Measurements from ENCODE around the gene SERPINB10. TPM values are rescaled to one million over a fixed set of nuclear protein-coding genes. Genes with fewer than 3 reads are reported as not detected.

The SERPINB10 gene
- total and polyA plus RNA-seq, 9 donors: 2.0 TPM; not detected in 8

DNA sequence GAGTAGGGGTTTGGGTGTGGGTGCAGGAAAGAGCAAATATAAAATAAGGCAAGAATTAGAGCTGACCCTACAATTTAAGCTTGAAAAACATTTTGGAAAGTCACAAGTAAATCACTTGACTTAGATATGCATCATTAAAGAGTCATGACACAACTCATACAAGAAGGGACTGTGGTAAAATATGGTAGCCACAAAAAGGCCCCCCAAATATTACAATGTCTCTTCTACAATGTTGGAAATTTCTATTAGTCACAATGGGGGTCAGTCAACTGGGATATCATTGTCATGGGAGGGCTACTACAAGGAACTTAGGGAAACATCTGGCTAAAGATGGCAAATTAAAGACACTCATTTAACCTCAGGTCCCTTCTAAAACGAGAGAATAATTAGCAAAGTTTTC, 35.9 kb upstream of the SERPINB10 start:
- Histone ChIP-seq H3K4me1 (ENCODE audit: insufficient read depth) (no peaks in the 10 kb centered on the region), H3K36me3 (no peaks in the 10 kb centered on the region), H3K9me3 (no peaks in the 10 kb centered on the region), H3K27me3 (no peaks in the 10 kb centered on the region), H3K27ac (no peak overlapping the region), H3K4me3 (no peak overlapping the region)
- DNase-seq: no peak
- intact Hi-C loops (cut with DNase I): no loop called here
- WGBS, 3 donors: 36 to 67% (median 38%) methylated on average over 1 of the region's 1 CpG
- TF ChIP-seq EP300 (IDR thresholded peaks at IDR 0.05) (no peak), POLR2A (IDR thresholded peaks at IDR 0.05) (no peak)
- TF ChIP-seq, protein P1, sequence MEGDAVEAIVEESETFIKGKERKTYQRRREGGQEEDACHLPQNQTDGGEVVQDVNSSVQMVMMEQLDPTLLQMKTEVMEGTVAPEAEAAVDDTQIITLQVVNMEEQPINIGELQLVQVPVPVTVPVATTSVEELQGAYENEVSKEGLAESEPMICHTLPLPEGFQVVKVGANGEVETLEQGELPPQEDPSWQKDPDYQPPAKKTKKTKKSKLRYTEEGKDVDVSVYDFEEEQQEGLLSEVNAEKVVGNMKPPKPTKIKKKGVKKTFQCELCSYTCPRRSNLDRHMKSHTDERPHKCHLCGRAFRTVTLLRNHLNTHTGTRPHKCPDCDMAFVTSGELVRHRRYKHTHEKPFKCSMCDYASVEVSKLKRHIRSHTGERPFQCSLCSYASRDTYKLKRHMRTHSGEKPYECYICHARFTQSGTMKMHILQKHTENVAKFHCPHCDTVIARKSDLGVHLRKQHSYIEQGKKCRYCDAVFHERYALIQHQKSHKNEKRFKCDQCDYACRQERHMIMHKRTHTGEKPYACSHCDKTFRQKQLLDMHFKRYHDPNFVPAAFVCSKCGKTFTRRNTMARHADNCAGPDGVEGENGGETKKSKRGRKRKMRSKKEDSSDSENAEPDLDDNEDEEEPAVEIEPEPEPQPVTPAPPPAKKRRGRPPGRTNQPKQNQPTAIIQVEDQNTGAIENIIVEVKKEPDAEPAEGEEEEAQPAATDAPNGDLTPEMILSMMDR (IDR thresholded peaks at IDR 0.05): no peak

DNA sequence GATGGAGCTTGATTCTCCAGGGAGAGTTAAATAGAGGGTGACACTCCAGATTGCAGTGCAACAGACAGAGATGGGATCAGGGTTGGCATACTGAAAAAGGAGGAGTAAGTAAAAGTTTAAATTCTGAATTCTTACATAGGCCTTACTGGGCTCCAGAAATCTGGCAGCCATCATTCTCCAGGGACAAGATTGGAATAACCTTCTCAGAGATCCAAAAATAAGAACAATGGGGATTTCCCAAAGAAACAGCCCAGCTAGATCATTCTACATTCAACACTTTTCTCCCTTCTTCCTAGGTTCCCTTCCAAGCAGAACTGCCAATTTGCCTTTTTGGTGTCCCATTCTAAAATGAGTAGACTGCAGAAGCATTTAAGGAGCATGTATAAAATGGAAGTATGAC, 35.2 kb upstream of the SERPINB10 start:
- H3K27me3 ChIP-seq: no peaks in the 10 kb centered on the region
- intact Hi-C loops (cut with DNase I): no loop called here
- no peak for TF ChIP-seq EP300 (IDR thresholded peaks at IDR 0.05)
- TF ChIP-seq POLR2A (IDR thresholded peaks at IDR 0.05): no peak
- TF ChIP-seq, protein P1 (IDR thresholded peaks at IDR 0.05): no peak
- no peak for DNase-seq
- no peaks in the 10 kb centered on the region for H3K36me3 ChIP-seq
- H3K4me3 ChIP-seq: no peak overlapping the region
- H3K4me1 ChIP-seq (ENCODE audit: insufficient read depth): no peaks in the 10 kb centered on the region
- no peak overlapping the region for H3K27ac ChIP-seq
- no peaks in the 10 kb centered on the region for H3K9me3 ChIP-seq

DNA sequence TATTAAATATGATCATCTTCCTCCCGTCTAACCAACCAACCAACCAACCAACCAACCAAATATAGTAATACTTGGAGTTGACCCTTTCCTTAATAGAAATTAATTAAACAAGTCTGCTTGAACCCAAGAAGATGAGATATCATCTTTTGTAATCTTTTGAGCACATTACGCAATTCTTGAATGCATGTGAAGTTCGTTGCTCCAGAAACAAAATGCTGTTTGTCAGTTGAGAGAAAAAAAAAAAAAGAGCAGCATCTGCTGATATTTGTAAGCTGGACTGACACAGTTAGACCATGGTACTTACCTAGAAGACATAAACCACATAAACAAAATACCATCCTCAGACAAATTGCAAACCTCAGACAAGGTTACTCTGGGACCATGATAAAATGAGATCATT, 29.4 kb upstream of the SERPINB10 start:
- no peaks in the 10 kb centered on the region for H3K36me3 ChIP-seq
- intact Hi-C loops (cut with DNase I): no loop called here
- no peaks in the 10 kb centered on the region for H3K4me1 ChIP-seq (ENCODE audit: insufficient read depth)
- no peak overlapping the region for H3K4me3 ChIP-seq
- no peak for DNase-seq
- H3K9me3 ChIP-seq: no peaks in the 10 kb centered on the region
- TF ChIP-seq POLR2A (IDR thresholded peaks at IDR 0.05) (no peak), EP300 (IDR thresholded peaks at IDR 0.05) (no peak)
- TF ChIP-seq, protein P1 (IDR thresholded peaks at IDR 0.05): no peak
- no peak overlapping the region for H3K27ac ChIP-seq
- WGBS, 3 donors: 68 to 71% (median 68%) methylated on average over 3 of the region's 3 CpGs
- no peaks in the 10 kb centered on the region for H3K27me3 ChIP-seq

DNA sequence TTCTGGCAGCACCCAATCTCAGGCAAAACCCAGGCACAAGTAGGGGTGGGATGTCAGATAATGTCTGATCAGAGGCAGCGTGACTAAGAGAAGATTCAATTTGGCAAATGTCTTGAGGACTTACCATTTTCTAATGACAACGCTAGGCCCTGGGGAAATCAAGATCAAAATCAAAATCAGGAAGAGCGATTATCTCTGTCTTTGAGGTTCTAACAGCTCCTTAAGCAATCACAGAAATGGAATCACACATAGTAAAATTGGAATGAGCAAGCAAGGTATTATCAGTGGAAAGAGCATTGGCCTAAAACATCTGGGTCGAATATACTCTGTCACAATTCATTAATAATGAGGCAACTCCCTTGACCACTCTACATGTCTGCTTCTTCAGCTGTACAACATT, 28.8 kb upstream of the SERPINB10 start:
- TF ChIP-seq EP300 (IDR thresholded peaks at IDR 0.05): no peak
- TF ChIP-seq POLR2A (IDR thresholded peaks at IDR 0.05): no peak
- TF ChIP-seq, protein P1 (IDR thresholded peaks at IDR 0.05): no peak
- Histone ChIP-seq H3K9me3 (no peaks in the 10 kb centered on the region), H3K4me1 (ENCODE audit: insufficient read depth) (no peaks in the 10 kb centered on the region), H3K27ac (no peak overlapping the region), H3K27me3 (no peaks in the 10 kb centered on the region), H3K4me3 (no peak overlapping the region), H3K36me3 (no peaks in the 10 kb centered on the region)
- intact Hi-C loops (cut with DNase I): no loop called here
- DNase-seq: no peak
- 68 to 72% (median 72%) methylated on average over 4 of the region's 4 CpGs for WGBS, 3 donors

DNA sequence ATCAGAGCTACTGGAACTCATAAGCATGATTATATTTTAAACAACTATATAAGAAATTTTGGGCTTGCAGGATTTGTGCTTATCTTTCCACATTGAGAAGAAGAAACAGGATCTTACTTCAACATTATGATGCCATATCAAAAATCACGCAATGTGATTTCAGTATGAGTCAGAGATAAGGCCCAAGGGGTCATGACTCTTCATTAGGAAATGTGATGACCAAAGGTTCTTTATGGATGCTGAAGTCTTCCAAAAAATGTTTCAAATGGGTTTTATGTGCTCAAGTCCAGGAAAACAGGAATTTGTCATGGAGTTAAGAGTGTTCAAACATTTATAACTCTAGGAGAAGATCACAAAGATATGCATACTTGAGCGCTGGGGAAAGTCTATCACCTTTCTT, 28.0 kb upstream of the SERPINB10 start:
- Histone ChIP-seq H3K9me3 (no peaks in the 10 kb centered on the region), H3K27me3 (no peaks in the 10 kb centered on the region), H3K4me1 (ENCODE audit: insufficient read depth) (no peaks in the 10 kb centered on the region), H3K27ac (no peak overlapping the region), H3K36me3 (no peaks in the 10 kb centered on the region), H3K4me3 (no peak overlapping the region)
- intact Hi-C loops (cut with DNase I): no loop called here
- no peak for DNase-seq
- TF ChIP-seq, protein P1 (IDR thresholded peaks at IDR 0.05): no peak
- TF ChIP-seq EP300 (IDR thresholded peaks at IDR 0.05) (no peak), POLR2A (IDR thresholded peaks at IDR 0.05) (no peak)
- WGBS, 3 donors: 67 to 78% (median 72%) methylated on average over 2 of the region's 2 CpGs
